HEK293 (cell line): ENCODE data around the gene EEF1A2.

Source experiments
- CTCF ChIA-PET: fragments of 350-600 bp; formaldehyde crosslinking; extraction: SDS; loops from one replicate; lab custom pipeline; 2021; ENCODE audit warnings: antibody characterized with exemption; lab: Yijun Ruan, JAX
- POLR2A ChIA-PET: fragments of 300-600 bp; formaldehyde crosslinking; extraction: SDS; loops from one replicate; lab custom pipeline; 2020; ENCODE audit warnings: antibody characterized with exemption, inconsistent platforms; lab: Yijun Ruan, JAX
- H3K27ac ChIP-seq: fragments of 200-500 bp; sonication (Bioruptor generic); 2 replicates; pipeline ENCODE4 v1.5.1; 2014; ENCODE audit warnings: low read depth, low read length, control low read depth, inconsistent platforms; ENCODE audit errors: extremely low read depth
- H3K36me3 ChIP-seq, 2 experiments: fragments of 200-500 bp in 1 of 2; sonication (Bioruptor generic) in 1 of 2; 1 replicate in 1 of 2; 2 replicates in 1 of 2; pipeline ENCODE4 v1.5.1; 2014 to 2017; ENCODE audit warnings: inconsistent platforms in 2 of 2, low read length in 2 of 2; ENCODE audit not compliant: control insufficient read depth in 2 of 2, insufficient read depth in 1 of 2
- H3K4me1 ChIP-seq: fragments of 200-500 bp; sonication (Bioruptor generic); 2 replicates; pipeline ENCODE4 v1.5.1; 2014; ENCODE audit warnings: mild to moderate bottlenecking, low read length, inconsistent platforms; ENCODE audit not compliant: control insufficient read depth, insufficient read depth
- H3K4me3 ChIP-seq: 2 replicates; pipeline ENCODE4 v1.5.1; 2011; ENCODE audit warnings: low read depth, mild to moderate bottlenecking, control low read depth, low read length, moderate library complexity
- H3K9me3 ChIP-seq: fragments of 200-500 bp; sonication (Bioruptor generic); 2 replicates; pipeline ENCODE4 v1.5.1; 2014; ENCODE audit warnings: low read depth, low read length, inconsistent platforms; ENCODE audit not compliant: control insufficient read depth, insufficient read depth
- EGR2 ChIP-seq: fragments of 450-650 bp; formaldehyde crosslinking; IDR thresholded peaks from 2 replicates; pipeline ENCODE4 v1.5.1; 2016; ENCODE audit warnings: low read depth, missing biosample characterization, missing genetic modification characterization
- FEZF1 ChIP-seq: fragments of 450-650 bp; formaldehyde crosslinking; IDR thresholded peaks from 2 replicates; pipeline ENCODE4 v1.5.1; 2016; ENCODE audit warnings: missing biosample characterization, missing genetic modification characterization
- KLF10 ChIP-seq: fragments of 450-650 bp; IDR thresholded peaks from 2 replicates; pipeline ENCODE4 v1.5.1; 2018; ENCODE audit warnings: missing biosample characterization, mild to moderate bottlenecking, missing genetic modification characterization
- MYNN ChIP-seq: fragments of 450-650 bp; formaldehyde crosslinking; IDR thresholded peaks from 2 replicates; pipeline ENCODE4 v1.5.1; 2016; ENCODE audit warnings: missing biosample characterization, missing genetic modification characterization, borderline replicate concordance
- REPIN1 ChIP-seq: fragments of 450-650 bp; formaldehyde crosslinking; IDR thresholded peaks from 2 replicates; pipeline ENCODE4 v1.5.1; 2017; ENCODE audit warnings: missing biosample characterization, missing genetic modification characterization, low read depth
- SP2 ChIP-seq: fragments of 450-650 bp; formaldehyde crosslinking; IDR thresholded peaks from 2 replicates; pipeline ENCODE4 v1.5.1; 2016; ENCODE audit warnings: missing biosample characterization, missing genetic modification characterization
- ZBTB7A ChIP-seq: fragments of 450-650 bp; formaldehyde crosslinking; IDR thresholded peaks from 2 replicates; pipeline ENCODE4 v1.5.1; 2016; ENCODE audit warnings: low read depth, missing biosample characterization, missing genetic modification characterization
- ZFHX2 ChIP-seq: fragments of 450-650 bp; formaldehyde crosslinking; conservative IDR thresholded peaks from 2 replicates; pipeline ENCODE4 v1.5.1; 2016; ENCODE audit warnings: missing biosample characterization, missing genetic modification characterization
- ZNF112 ChIP-seq: fragments of 450-650 bp; formaldehyde crosslinking; IDR thresholded peaks from 2 replicates; pipeline ENCODE4 v1.5.0; 2017; ENCODE audit warnings: missing biosample characterization, missing genetic modification characterization
- ZNF132 ChIP-seq: fragments of 450-650 bp; formaldehyde crosslinking; IDR thresholded peaks from 2 replicates; pipeline ENCODE4 v1.5.1; 2017; ENCODE audit warnings: missing biosample characterization, missing genetic modification characterization, borderline replicate concordance
- ZNF133 ChIP-seq: fragments of 450-650 bp; formaldehyde crosslinking; IDR thresholded peaks from 2 replicates; pipeline ENCODE4 v1.5.1; 2016; ENCODE audit warnings: missing biosample characterization, missing genetic modification characterization
- ZNF138 ChIP-seq: fragments of 450-650 bp; formaldehyde crosslinking; IDR thresholded peaks from 2 replicates; pipeline ENCODE4 v1.5.1; 2016; ENCODE audit warnings: missing biosample characterization, missing genetic modification characterization, borderline replicate concordance
- ZNF169 ChIP-seq: fragments of 450-650 bp; formaldehyde crosslinking; IDR thresholded peaks from 2 replicates; pipeline ENCODE4 v1.5.1; 2016; ENCODE audit warnings: missing biosample characterization, missing genetic modification characterization
- ZNF391 ChIP-seq: fragments of 450-650 bp; formaldehyde crosslinking; IDR thresholded peaks from 2 replicates; pipeline ENCODE4 v1.5.1; 2016; ENCODE audit warnings: low read depth, missing biosample characterization, missing genetic modification characterization, borderline replicate concordance
- ZNF548 ChIP-seq: fragments of 450-650 bp; formaldehyde crosslinking; IDR thresholded peaks from 2 replicates; pipeline ENCODE4 v1.5.1; 2016; ENCODE audit warnings: missing biosample characterization, missing genetic modification characterization
- ZNF560 ChIP-seq: fragments of 450-650 bp; formaldehyde crosslinking; IDR thresholded peaks from 2 replicates; pipeline ENCODE4 v1.5.1; 2017; ENCODE audit warnings: missing biosample characterization, missing genetic modification characterization, borderline replicate concordance
- ZNF626 ChIP-seq: fragments of 450-650 bp; sonication (Bioruptor Pico); formaldehyde crosslinking; IDR thresholded peaks from 2 replicates; pipeline ENCODE4 v1.5.1; 2018; ENCODE audit warnings: missing biosample characterization, missing genetic modification characterization, inconsistent platforms
- ZNF664 ChIP-seq: fragments of 450-650 bp; formaldehyde crosslinking; IDR thresholded peaks from 2 replicates; pipeline ENCODE4 v1.5.1; 2016; ENCODE audit warnings: missing biosample characterization, missing genetic modification characterization
- TF ChIP-seq, protein P1 (sequence below): fragments of 450-650 bp; formaldehyde crosslinking; IDR thresholded peaks from 2 replicates; pipeline ENCODE4 v1.5.1; 2016; ENCODE audit warnings: missing biosample characterization, missing genetic modification characterization, borderline replicate concordance
- TF ChIP-seq, protein P2 (sequence below): fragments of 450-650 bp; formaldehyde crosslinking; IDR thresholded peaks from 2 replicates; pipeline ENCODE4 v1.5.1; 2017; ENCODE audit warnings: missing biosample characterization, mild to moderate bottlenecking, missing genetic modification characterization, moderate library complexity
- TF ChIP-seq, protein P3 (sequence below): fragments of 450-650 bp; formaldehyde crosslinking; IDR thresholded peaks from 2 replicates; pipeline ENCODE4 v1.5.1; 2016; ENCODE audit warnings: missing biosample characterization, missing genetic modification characterization

The EEF1A2 gene

DNA sequence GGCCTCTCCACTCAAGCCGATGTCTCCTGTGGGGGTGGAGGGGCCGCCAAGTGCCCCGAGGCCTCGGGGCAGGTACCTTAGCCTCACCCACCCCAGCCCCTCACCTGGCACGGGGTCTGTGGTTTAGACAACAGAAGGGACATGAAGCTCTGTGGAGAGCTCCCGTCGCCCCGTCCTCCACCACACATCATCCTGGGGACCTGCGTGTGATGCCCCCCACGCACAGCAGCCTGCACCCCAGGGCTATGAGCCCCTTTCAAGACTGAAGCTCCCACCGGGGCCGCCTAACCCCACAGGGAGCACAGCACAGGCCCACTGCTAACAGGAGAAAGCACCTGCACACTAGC lies 34.6 kb downstream of the EEF1A2 start:
- CTCF ChIA-PET, result interaction anchor here (1.1 to 1.9 kb wide), 2 partner anchors 22 to 32 kb away, joined by 3 to 7 read pairs; no protein-coding TSS in a partner anchor
- Histone ChIP-seq H3K9me3 (no peaks in the 10 kb centered on the region), H3K36me3 (no peaks in the 10 kb centered on the region), H3K4me3 (no peak overlapping the region), H3K27ac (no peak overlapping the region), H3K4me1 (no peaks in the 10 kb centered on the region)
- POLR2A ChIA-PET, result no interaction called here
- TF ChIP-seq, protein P1, sequence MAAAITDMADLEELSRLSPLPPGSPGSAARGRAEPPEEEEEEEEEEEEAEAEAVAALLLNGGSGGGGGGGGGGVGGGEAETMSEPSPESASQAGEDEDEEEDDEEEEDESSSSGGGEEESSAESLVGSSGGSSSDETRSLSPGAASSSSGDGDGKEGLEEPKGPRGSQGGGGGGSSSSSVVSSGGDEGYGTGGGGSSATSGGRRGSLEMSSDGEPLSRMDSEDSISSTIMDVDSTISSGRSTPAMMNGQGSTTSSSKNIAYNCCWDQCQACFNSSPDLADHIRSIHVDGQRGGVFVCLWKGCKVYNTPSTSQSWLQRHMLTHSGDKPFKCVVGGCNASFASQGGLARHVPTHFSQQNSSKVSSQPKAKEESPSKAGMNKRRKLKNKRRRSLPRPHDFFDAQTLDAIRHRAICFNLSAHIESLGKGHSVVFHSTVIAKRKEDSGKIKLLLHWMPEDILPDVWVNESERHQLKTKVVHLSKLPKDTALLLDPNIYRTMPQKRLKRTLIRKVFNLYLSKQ (tag by site-specific recombination), result no peak
- TF ChIP-seq MYNN (tag by site-specific recombination), result no peak
- no peak for TF ChIP-seq ZNF391
- no peak for TF ChIP-seq ZNF138 (tag by site-specific recombination)
- TF ChIP-seq REPIN1 (tag by site-specific recombination), result no peak
- TF ChIP-seq ZNF626 (tag by site-specific recombination), result no peak
- TF ChIP-seq, protein P2, sequence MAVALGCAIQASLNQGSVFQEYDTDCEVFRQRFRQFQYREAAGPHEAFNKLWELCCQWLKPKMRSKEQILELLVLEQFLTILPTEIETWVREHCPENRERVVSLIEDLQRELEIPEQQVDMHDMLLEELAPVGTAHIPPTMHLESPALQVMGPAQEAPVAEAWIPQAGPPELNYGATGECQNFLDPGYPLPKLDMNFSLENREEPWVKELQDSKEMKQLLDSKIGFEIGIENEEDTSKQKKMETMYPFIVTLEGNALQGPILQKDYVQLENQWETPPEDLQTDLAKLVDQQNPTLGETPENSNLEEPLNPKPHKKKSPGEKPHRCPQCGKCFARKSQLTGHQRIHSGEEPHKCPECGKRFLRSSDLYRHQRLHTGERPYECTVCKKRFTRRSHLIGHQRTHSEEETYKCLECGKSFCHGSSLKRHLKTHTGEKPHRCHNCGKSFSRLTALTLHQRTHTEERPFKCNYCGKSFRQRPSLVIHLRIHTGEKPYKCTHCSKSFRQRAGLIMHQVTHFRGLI (tag by site-specific recombination), result no peak
- TF ChIP-seq ZNF664 (tag by site-specific recombination), result no peak
- TF ChIP-seq ZNF132 (tag by site-specific recombination), result no peak
- no peak for TF ChIP-seq ZNF560 (tag by site-specific recombination)
- TF ChIP-seq FEZF1, result no peak
- no peak for TF ChIP-seq ZBTB7A
- TF ChIP-seq, protein P3, sequence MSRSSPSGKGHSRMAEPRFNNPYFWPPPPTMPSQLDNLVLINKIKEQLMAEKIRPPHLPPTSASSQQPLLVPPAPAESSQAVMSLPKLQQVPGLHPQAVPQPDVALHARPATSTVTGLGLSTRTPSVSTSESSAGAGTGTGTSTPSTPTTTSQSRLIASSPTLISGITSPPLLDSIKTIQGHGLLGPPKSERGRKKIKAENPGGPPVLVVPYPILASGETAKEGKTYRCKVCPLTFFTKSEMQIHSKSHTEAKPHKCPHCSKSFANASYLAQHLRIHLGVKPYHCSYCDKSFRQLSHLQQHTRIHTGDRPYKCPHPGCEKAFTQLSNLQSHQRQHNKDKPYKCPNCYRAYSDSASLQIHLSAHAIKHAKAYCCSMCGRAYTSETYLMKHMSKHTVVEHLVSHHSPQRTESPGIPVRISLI (tag by site-specific recombination), result no peak
- no peak for TF ChIP-seq SP2 (tag by site-specific recombination)
- no peak for TF ChIP-seq ZNF112 (tag by site-specific recombination)
- no peak for TF ChIP-seq ZNF548 (tag by site-specific recombination)

DNA sequence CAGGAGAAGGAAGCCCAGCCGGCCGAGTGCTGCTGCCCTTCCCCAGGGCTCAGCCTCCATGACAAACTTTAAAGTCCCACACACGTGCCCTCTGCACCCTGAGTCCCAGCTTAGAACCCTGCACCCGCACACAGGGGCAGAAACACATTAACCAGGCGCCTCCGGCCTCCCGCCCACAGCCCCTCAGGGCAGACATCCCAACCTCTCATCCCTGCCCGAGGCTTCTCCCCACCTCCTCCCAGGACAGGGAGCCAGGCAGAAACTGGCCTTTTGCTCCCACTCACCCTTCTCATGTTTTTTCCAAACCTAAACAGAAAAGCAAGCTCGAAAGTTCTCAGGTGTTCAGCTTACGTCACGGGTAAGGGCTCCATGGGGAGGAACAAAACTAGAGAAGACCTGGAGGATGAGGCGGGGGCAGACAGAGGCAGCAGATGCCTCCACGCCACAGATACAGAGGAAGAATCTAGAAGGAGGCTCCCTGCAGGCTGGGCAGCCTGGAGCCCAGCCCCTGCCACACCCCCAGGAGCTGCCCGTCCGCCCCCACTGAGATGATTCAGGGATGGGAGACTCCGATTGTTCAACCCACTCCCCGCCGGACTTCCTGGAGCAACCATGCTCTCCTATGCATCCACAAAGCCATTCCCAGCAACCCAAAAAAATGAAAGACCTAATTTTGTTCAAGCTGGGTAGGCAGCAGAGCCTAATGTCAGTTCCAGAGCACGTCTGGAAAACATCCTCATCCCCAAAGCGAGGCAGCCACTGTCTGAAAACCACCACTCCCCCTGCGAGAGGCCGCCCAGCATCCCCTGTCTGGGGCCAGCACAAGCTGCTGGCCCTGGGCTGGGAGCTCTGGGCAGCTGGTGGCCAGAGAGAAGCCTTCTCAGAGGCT lies 35.2 kb downstream of the EEF1A2 start:
- ChIA-PET CTCF (interaction anchor here (1.9 kb wide), 1 partner anchor 33 kb away, joined by 7 read pairs; no protein-coding TSS in a partner anchor), POLR2A (no interaction called here)
- no peaks in the 10 kb centered on the region for H3K9me3 ChIP-seq
- no peak overlapping the region for H3K27ac ChIP-seq
- H3K4me3 ChIP-seq, result no peak overlapping the region
- no peaks in the 10 kb centered on the region for H3K36me3 ChIP-seq
- H3K4me1 ChIP-seq, result no peaks in the 10 kb centered on the region
- peak; percentile 57 for TF ChIP-seq KLF10 (tag by site-specific recombination)
- TF ChIP-seq MYNN (tag by site-specific recombination), result no peak
- TF ChIP-seq EGR2 (tag by site-specific recombination), result peak; percentile 88
- TF ChIP-seq SP2 (tag by site-specific recombination), result 0 out of 2 replicates have a peak, but pooled peaks have one; percentile 12
- TF ChIP-seq ZNF169 (tag by site-specific recombination), result no peak
- TF ChIP-seq ZNF133 (tag by site-specific recombination), result no peak
- TF ChIP-seq ZFHX2 (tag by site-specific recombination), result peak; percentile 86
- TF ChIP-seq, all 188 proteins: peak for 4
